AG09319 (cell line): ENCODE data around the gene KIF26B.

ENCODE experiments used
- DNase-seq: peaks from one replicate; pipeline ENCODE4 v3.0.0-alpha.2; 2010; ENCODE audit warnings: low read depth; ENCODE audit errors: extremely low read depth
- CTCF ChIP-seq: IDR thresholded peaks from 2 replicates; pipeline ENCODE4 v1.5.1; 2011; ENCODE audit warnings: low read depth, mild to moderate bottlenecking, inconsistent platforms, low read length, moderate library complexity

The KIF26B gene

GRCh38 chr1:245688536-245689453, 534.0 kb downstream of the KIF26B start:
- no peak for DNase-seq
- no peak for TF ChIP-seq CTCF

- no peak for TF ChIP-seq CTCF
- DNase-seq = no peak
Observed at GRCh38 chr1:245690156-245690690, 535.4 kb downstream of the KIF26B start.

- DNase-seq = no peak
- TF ChIP-seq CTCF = no peak
Observed at GRCh38 chr1:245690946-245691541, 536.3 kb downstream of the KIF26B start.

GRCh38 chr1:245691897-245692296, 537.1 kb downstream of the KIF26B start:
- TF ChIP-seq CTCF = no peak
- DNase-seq = no peak

GRCh38 chr1:245692318-245692717, 537.5 kb downstream of the KIF26B start:
- no peak for TF ChIP-seq CTCF
- DNase-seq = no peak

GRCh38 chr1:245693116-245693793, 538.5 kb downstream of the KIF26B start:
- DNase-seq = no peak

More at GRCh38 chr1:245693116-245693793, 538.5 kb downstream of the KIF26B start:
- TF ChIP-seq CTCF = no peak
